Smooth muscle cell (in vitro differentiated cells): ENCODE results near the gene TMEM236. TPM values are rescaled to one million over a fixed set of nuclear protein-coding genes. Genes with fewer than 3 reads are reported as not detected.

Experiments
- DNase-seq: peaks from one replicate; lab custom pipeline; 2025; ENCODE audit not compliant: unreplicated experiment; lab: John Stamatoyannopoulos, UW
- H2AFZ ChIP-seq: fragments of 200-600 bp; sonication (generic); 2 replicates; pipeline ENCODE4 v1.6.0; 2016; ENCODE audit warnings: antibody characterized with exemption, low read depth, mild to moderate bottlenecking
- H3F3A ChIP-seq: fragments of 200-600 bp; sonication (generic); 2 replicates; pipeline ENCODE4 v1.6.0; 2017; ENCODE audit warnings: antibody characterized with exemption, low read depth
- H3K27ac ChIP-seq: fragments of 200-600 bp; sonication (generic); 2 replicates; pipeline ENCODE4 v1.5.1; 2016; ENCODE audit warnings: low read depth, mild to moderate bottlenecking
- H3K27me3 ChIP-seq: fragments of 200-600 bp; sonication (generic); 2 replicates; pipeline ENCODE4 v1.6.1; 2016; ENCODE audit warnings: low read depth, mild to moderate bottlenecking
- H3K36me3 ChIP-seq: fragments of 200-600 bp; sonication (generic); 2 replicates; pipeline ENCODE4 v1.5.1; 2016; ENCODE audit warnings: low read depth
- H3K4me1 ChIP-seq: fragments of 200-600 bp; sonication (generic); 2 replicates; pipeline ENCODE4 v1.5.1; 2016; ENCODE audit warnings: low read depth
- H3K4me2 ChIP-seq: fragments of 200-600 bp; sonication (generic); 2 replicates; pipeline ENCODE4 v1.6.0; 2016; ENCODE audit warnings: mild to moderate bottlenecking
- H3K4me3 ChIP-seq: fragments of 200-600 bp; sonication (generic); 2 replicates; pipeline ENCODE4 v1.5.1; 2016; ENCODE audit warnings: mild to moderate bottlenecking
- H3K79me2 ChIP-seq: fragments of 200-600 bp; sonication (generic); 2 replicates; pipeline ENCODE4 v1.6.0; 2016; ENCODE audit warnings: low read depth, mild to moderate bottlenecking
- H3K9ac ChIP-seq: fragments of 200-600 bp; sonication (generic); 2 replicates; pipeline ENCODE4 v1.6.0; 2016; ENCODE audit warnings: low read depth
- H3K9me3 ChIP-seq: fragments of 200-600 bp; sonication (generic); replicated peaks from 2 replicates; pipeline ENCODE4 v1.5.1; 2016; ENCODE audit warnings: low read depth
- H4K20me1 ChIP-seq: fragments of 200-600 bp; sonication (generic); 2 replicates; pipeline ENCODE4 v1.6.0; 2016; ENCODE audit warnings: low read depth
- CTCF ChIP-seq: fragments of 200-600 bp; sonication (generic); IDR thresholded peaks from 2 replicates; pipeline ENCODE4 v1.5.1; 2017; ENCODE audit warnings: borderline replicate concordance, mild to moderate bottlenecking, antibody characterized with exemption; ENCODE audit not compliant: insufficient read depth, poor library complexity, severe bottlenecking
- WGBS: methylation state at CpG from one replicate; pipeline ENCODE4 v1.1.7; 2016; ENCODE audit warnings: low lambda C conversion rate; 5-methylcytosine and 5-hydroxymethylcytosine counted together
- polyA plus RNA-seq: library from polyadenylated mRNA; unstranded; fragments of >200 nt; fragmentation: Nextera tagmentation; extraction: Ambion mirVana; gene quantifications from 2 replicates; pipeline ENCODE4 v1.2.1, GENCODE V29; 2016
- total RNA-seq: library from RNA; depleted of rRNA; stranded (reverse); fragments of >200 nt; gene quantifications from 2 replicates; pipeline ENCODE4 v1.2.3, GENCODE V29; 2014

TMEM236 gene
- total and polyA plus RNA-seq, 2 experiments from 2014 or later = 0.09 TPM; not detected in 1

GRCh38 chr10:17764142-17764541, 12.1 kb downstream of the TMEM236 start:
- no peaks in the 10 kb centered on the region for H4K20me1 ChIP-seq
- H3K27me3 ChIP-seq = no peaks in the 10 kb centered on the region
- DNase-seq = no peak
- no peak overlapping the region for H3K27ac ChIP-seq
- no peaks in the 10 kb centered on the region for H3K79me2 ChIP-seq
- H3K9me3 ChIP-seq = no peaks in the 10 kb centered on the region
- no peaks in the 10 kb centered on the region for H3F3A ChIP-seq
- H3K4me2 ChIP-seq = no peak overlapping the region
- H3K9ac ChIP-seq = no peak overlapping the region
- H3K4me1 ChIP-seq = no peaks in the 10 kb centered on the region
- no peaks in the 10 kb centered on the region for H3K36me3 ChIP-seq
- 42% methylated on average over 4 of the region's 4 CpGs for WGBS
- no peak overlapping the region for H3K4me3 ChIP-seq
- H2AFZ ChIP-seq = no peak overlapping the region
- no peak for TF ChIP-seq CTCF

- no peak overlapping the region for H3K4me3 ChIP-seq
- H4K20me1 ChIP-seq = no peaks in the 10 kb centered on the region
- no peak for TF ChIP-seq CTCF
- no peaks in the 10 kb centered on the region for H3K36me3 ChIP-seq
- no peaks in the 10 kb centered on the region for H3K27me3 ChIP-seq
- H3F3A ChIP-seq = no peaks in the 10 kb centered on the region
- H3K4me2 ChIP-seq = no peak overlapping the region
- WGBS = 57% methylated on average over 3 of the region's 3 CpGs
- DNase-seq = no peak
- H3K4me1 ChIP-seq = no peaks in the 10 kb centered on the region
- no peaks in the 10 kb centered on the region for H3K79me2 ChIP-seq
- no peaks in the 10 kb centered on the region for H3K9me3 ChIP-seq
- H3K27ac ChIP-seq = no peak overlapping the region
- H2AFZ ChIP-seq = no peak overlapping the region
- no peak overlapping the region for H3K9ac ChIP-seq
Observed at GRCh38 chr10:17765602-17766001, 13.6 kb downstream of the TMEM236 start.

GRCh38 chr10:17766731-17767130, 14.7 kb downstream of the TMEM236 start:
- Histone ChIP-seq H3K27ac (no peak overlapping the region), H3K4me1 (no peaks in the 10 kb centered on the region), H4K20me1 (no peaks in the 10 kb centered on the region), H3K79me2 (no peaks in the 10 kb centered on the region), H3K9me3 (no peaks in the 10 kb centered on the region), H3K9ac (no peak overlapping the region), H3K36me3 (no peaks in the 10 kb centered on the region), H3F3A (no peaks in the 10 kb centered on the region), H2AFZ (no peak overlapping the region), H3K27me3 (no peaks in the 10 kb centered on the region), H3K4me2 (no peak overlapping the region), H3K4me3 (no peak overlapping the region)
- no peak for DNase-seq
- no peak for TF ChIP-seq CTCF
- WGBS = 100% methylated on average over 1 of the region's 1 CpG

GRCh38 chr10:17768496-17768895, 16.5 kb downstream of the TMEM236 start:
- 95% methylated on average over 5 of the region's 5 CpGs for WGBS
- Histone ChIP-seq H3K36me3 (no peaks in the 10 kb centered on the region), H4K20me1 (no peaks in the 10 kb centered on the region), H3K27me3 (no peaks in the 10 kb centered on the region), H3K9ac (no peak overlapping the region), H3K27ac (no peak overlapping the region), H3K9me3 (no peaks in the 10 kb centered on the region), H3K4me1 (no peaks in the 10 kb centered on the region), H2AFZ (no peak overlapping the region), H3K4me2 (no peak overlapping the region), H3K79me2 (no peaks in the 10 kb centered on the region), H3F3A (no peaks in the 10 kb centered on the region), H3K4me3 (no peak overlapping the region)
- TF ChIP-seq CTCF = no peak
- no peak for DNase-seq
